Caco-2 (cell line): ENCODE measurements around the gene NDUFA5. TPM values are rescaled to one million over a fixed set of nuclear protein-coding genes. Genes with fewer than 3 reads are reported as not detected.

Source experiments
- BruUV-seq: library from RNA; stranded (reverse); fragments of 400-500 nt; replicated peaks from 2 replicates; lab custom pipeline; 2021; lab: Mats Ljungman, UMichigan
- CTCF ChIA-PET: fragments of 300-600 bp; sonication (Branson Sonifier 250); formaldehyde crosslinking; loops from one replicate; lab custom pipeline; 2022; ENCODE audit warnings: antibody characterized with exemption; lab: Charles Lee
- POLR2A ChIA-PET: fragments of 300-600 bp; sonication (Branson Sonifier 250); formaldehyde crosslinking; loops from one replicate; lab custom pipeline; 2022; ENCODE audit warnings: antibody characterized with exemption; lab: Charles Lee
- DNase-seq, 2 experiments: peaks; one replicate each; pipeline versions ENCODE4 v3.0.0 to v3.0.0-alpha.2; 2020 to 2022
- H3K27me3 ChIP-seq: replicated peaks from 2 replicates; pipeline ENCODE4 v1.6.0; 2011; ENCODE audit warnings: low read length; ENCODE audit not compliant: control insufficient read depth, insufficient read depth
- H3K36me3 ChIP-seq: 2 replicates; pipeline ENCODE4 v1.5.1; 2011; ENCODE audit warnings: low read length; ENCODE audit not compliant: control insufficient read depth, insufficient read depth
- H3K4me1 ChIP-seq: fragments of 250-450 bp; sonication (Bioruptor Pico); 2 replicates; pipeline ENCODE4 v1.5.1; 2020; ENCODE audit warnings: mild to moderate bottlenecking
- H3K4me3 ChIP-seq: 2 replicates; pipeline ENCODE4 v1.5.1; 2011; ENCODE audit warnings: low read depth, mild to moderate bottlenecking, control low read depth, low read length
- H3K9me3 ChIP-seq: fragments of 250-450 bp; sonication (Bioruptor Pico); 2 replicates; pipeline ENCODE4 v1.5.1; 2020; ENCODE audit warnings: mild to moderate bottlenecking, moderate library complexity
- H3K27ac Mint-ChIP-seq: one replicate; pipeline ENCODE4 v1.8.0; 2022; ENCODE audit warnings: mixed read lengths; ENCODE audit not compliant: unreplicated experiment
- H3K27me3 Mint-ChIP-seq: one replicate; pipeline ENCODE4 v1.8.0; 2022; ENCODE audit warnings: mixed read lengths; ENCODE audit not compliant: insufficient read depth, unreplicated experiment
- H3K36me3 Mint-ChIP-seq: one replicate; pipeline ENCODE4 v1.8.0; 2022; ENCODE audit warnings: mild to moderate bottlenecking, mixed read lengths; ENCODE audit not compliant: insufficient read depth, unreplicated experiment
- H3K4me1 Mint-ChIP-seq: one replicate; pipeline ENCODE4 v1.8.0; 2022; ENCODE audit warnings: low read depth, mixed read lengths; ENCODE audit not compliant: unreplicated experiment
- H3K4me3 Mint-ChIP-seq: one replicate; pipeline ENCODE4 v1.8.0; 2022; ENCODE audit warnings: mild to moderate bottlenecking, moderate library complexity, mixed read lengths; ENCODE audit not compliant: unreplicated experiment
- H3K9me3 Mint-ChIP-seq: one replicate; pipeline ENCODE4 v1.8.0; 2022; ENCODE audit warnings: mixed read lengths; ENCODE audit not compliant: unreplicated experiment
- intact Hi-C: fragments of 100-400 bp; cut with micrococcal nuclease; formaldehyde crosslinking; loops from one replicate; pipeline ENCODE4 v1.10.0; 2022; ENCODE audit not compliant: unreplicated experiment
- total RNA-seq: library from RNA; stranded (reverse); gene quantifications from 2 replicates; pipeline ENCODE4 v1.2.3, GENCODE V29; 2022
- TF ChIP-seq, protein P1 (sequence below), 2 experiments: fragments of 200-600 bp in 1 of 2; IDR thresholded peaks; 1 replicate in 1 of 2; 2 replicates in 1 of 2; pipeline versions ENCODE4 v1.5.1 to v1.8.0; 2011 to 2022; ENCODE audit warnings: antibody characterized with exemption in 1 of 2, control low read depth in 1 of 2, inconsistent platforms in 1 of 2, low read depth in 1 of 2, low read length in 1 of 2, mild to moderate bottlenecking in 1 of 2, moderate library complexity in 1 of 2; ENCODE audit not compliant: insufficient read depth in 1 of 2, severe bottlenecking in 1 of 2, unreplicated experiment in 1 of 2

The NDUFA5 gene
- total RNA-seq, 1 experiment from 2014 or later, result 87.9 TPM

DNA sequence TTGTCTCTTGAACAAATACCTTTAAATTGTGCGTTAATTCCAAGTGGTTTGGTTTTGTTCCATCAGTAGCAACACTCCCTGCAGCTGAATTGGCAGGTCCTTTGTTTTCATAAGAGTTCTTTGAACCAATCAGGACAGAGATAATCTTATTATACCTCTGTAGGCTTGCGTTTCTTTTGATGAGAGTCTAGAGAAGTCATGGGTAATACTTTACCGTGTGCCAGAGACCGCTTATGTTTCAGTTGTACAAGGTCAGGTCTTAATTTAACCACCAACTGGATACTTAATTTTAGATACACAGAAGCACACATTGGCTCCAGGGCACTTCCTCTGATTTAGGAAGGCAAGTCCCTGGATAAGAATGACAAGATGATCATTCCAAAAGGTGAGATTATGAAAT, 43.9 kb upstream of the NDUFA5 start, which contains the start of gene ASB15:
TSS of gene ASB15 (plus strand) at position 292 of the 400 bp plus-strand sequence. CDS start 12,682 bp downstream, outside the sequence.
- POLR2A ChIA-PET, result no interaction called here
- intact Hi-C loops, result no loop called here
- no peak for DNase-seq
- H3K4me1 ChIP-seq, result no peaks in the 10 kb centered on the region
- H3K36me3 Mint-ChIP-seq, result no peaks in the 10 kb centered on the region
- no peaks in the 10 kb centered on the region for H3K36me3 ChIP-seq
- no peaks in the 10 kb centered on the region for H3K27me3 ChIP-seq
- no peaks in the 10 kb centered on the region for H3K9me3 ChIP-seq
- no peaks in the 10 kb centered on the region for H3K27me3 Mint-ChIP-seq
- no peak within 1 kb of the TSS for H3K27ac Mint-ChIP-seq
- no peaks in the 10 kb centered on the region for H3K9me3 Mint-ChIP-seq
- no peak within 1 kb of the TSS for H3K4me3 ChIP-seq
- CTCF ChIA-PET, result no interaction called here
- TF ChIP-seq, protein P1, sequence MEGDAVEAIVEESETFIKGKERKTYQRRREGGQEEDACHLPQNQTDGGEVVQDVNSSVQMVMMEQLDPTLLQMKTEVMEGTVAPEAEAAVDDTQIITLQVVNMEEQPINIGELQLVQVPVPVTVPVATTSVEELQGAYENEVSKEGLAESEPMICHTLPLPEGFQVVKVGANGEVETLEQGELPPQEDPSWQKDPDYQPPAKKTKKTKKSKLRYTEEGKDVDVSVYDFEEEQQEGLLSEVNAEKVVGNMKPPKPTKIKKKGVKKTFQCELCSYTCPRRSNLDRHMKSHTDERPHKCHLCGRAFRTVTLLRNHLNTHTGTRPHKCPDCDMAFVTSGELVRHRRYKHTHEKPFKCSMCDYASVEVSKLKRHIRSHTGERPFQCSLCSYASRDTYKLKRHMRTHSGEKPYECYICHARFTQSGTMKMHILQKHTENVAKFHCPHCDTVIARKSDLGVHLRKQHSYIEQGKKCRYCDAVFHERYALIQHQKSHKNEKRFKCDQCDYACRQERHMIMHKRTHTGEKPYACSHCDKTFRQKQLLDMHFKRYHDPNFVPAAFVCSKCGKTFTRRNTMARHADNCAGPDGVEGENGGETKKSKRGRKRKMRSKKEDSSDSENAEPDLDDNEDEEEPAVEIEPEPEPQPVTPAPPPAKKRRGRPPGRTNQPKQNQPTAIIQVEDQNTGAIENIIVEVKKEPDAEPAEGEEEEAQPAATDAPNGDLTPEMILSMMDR (IDR thresholded peaks at IDR 0.05; ENCODE audit: insufficient read depth in 1 of 2, low read depth in 1 of 2, low read length in 1 of 2, severe bottlenecking in 1 of 2, unreplicated experiment in 1 of 2), result no peak
- BruUV-seq, result no TSS peak
- no peak within 1 kb of the TSS for H3K4me3 Mint-ChIP-seq
- H3K4me1 Mint-ChIP-seq, result no peaks in the 10 kb centered on the region

DNA sequence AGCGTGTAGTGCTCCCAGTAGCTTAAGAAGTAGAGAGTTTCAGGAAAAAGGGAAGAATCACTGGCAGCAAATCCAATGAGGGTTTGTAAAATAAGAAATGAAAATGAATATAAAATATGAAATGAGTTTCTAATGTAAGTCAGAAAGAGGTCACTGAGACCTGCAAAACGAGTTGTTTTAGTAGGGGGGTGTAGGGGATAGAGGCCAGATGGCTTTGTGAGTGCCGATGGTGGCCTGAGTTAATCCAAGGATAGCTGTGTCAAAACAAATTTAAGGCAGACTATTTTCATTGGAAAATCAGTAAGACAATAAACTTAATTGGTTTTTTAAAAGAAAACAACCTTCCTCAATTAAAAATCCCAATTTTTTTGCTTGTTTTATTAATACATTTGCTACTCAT, 43.3 kb upstream of the NDUFA5 start:
- H3K27me3 Mint-ChIP-seq, result no peaks in the 10 kb centered on the region
- no peak overlapping the region for H3K27ac Mint-ChIP-seq
- H3K4me3 ChIP-seq, result no peak overlapping the region
- no peak overlapping the region for H3K4me3 Mint-ChIP-seq
- intact Hi-C loops, result no loop called here
- H3K27me3 ChIP-seq, result no peaks in the 10 kb centered on the region
- no peaks in the 10 kb centered on the region for H3K9me3 Mint-ChIP-seq
- no peaks in the 10 kb centered on the region for H3K4me1 ChIP-seq
- ChIA-PET POLR2A (no interaction called here), CTCF (no interaction called here)
- TF ChIP-seq, protein P1 (IDR thresholded peaks at IDR 0.05; ENCODE audit: insufficient read depth in 1 of 2, low read depth in 1 of 2, low read length in 1 of 2, severe bottlenecking in 1 of 2, unreplicated experiment in 1 of 2), result no peak
- no peak for DNase-seq
- BruUV-seq, result no TSS peak
- H3K4me1 Mint-ChIP-seq, result no peaks in the 10 kb centered on the region
- no peaks in the 10 kb centered on the region for H3K36me3 ChIP-seq
- no peaks in the 10 kb centered on the region for H3K36me3 Mint-ChIP-seq
- H3K9me3 ChIP-seq, result no peaks in the 10 kb centered on the region

GRCh38 chr7:123599766-123600165, 42.1 kb upstream of the NDUFA5 start:
- no TSS peak for BruUV-seq
- Histone ChIP-seq H3K9me3 (no peaks in the 10 kb centered on the region), H3K27me3 (no peaks in the 10 kb centered on the region), H3K36me3 (no peaks in the 10 kb centered on the region), H3K4me1 (no peaks in the 10 kb centered on the region), H3K4me3 (no peak overlapping the region)
- Mint-ChIP-seq H3K4me1 (no peaks in the 10 kb centered on the region), H3K27me3 (no peaks in the 10 kb centered on the region), H3K4me3 (no peak overlapping the region), H3K27ac (no peak overlapping the region), H3K9me3 (no peaks in the 10 kb centered on the region), H3K36me3 (no peaks in the 10 kb centered on the region)
- ChIA-PET CTCF (no interaction called here), POLR2A (no interaction called here)
- TF ChIP-seq, protein P1 (IDR thresholded peaks at IDR 0.05; ENCODE audit: insufficient read depth in 1 of 2, low read depth in 1 of 2, low read length in 1 of 2, severe bottlenecking in 1 of 2, unreplicated experiment in 1 of 2), result no peak
- intact Hi-C loops, result no loop called here
- DNase-seq, result no peak
